ENCODE data around the gene SYT2.

SYT2 gene

DNA sequence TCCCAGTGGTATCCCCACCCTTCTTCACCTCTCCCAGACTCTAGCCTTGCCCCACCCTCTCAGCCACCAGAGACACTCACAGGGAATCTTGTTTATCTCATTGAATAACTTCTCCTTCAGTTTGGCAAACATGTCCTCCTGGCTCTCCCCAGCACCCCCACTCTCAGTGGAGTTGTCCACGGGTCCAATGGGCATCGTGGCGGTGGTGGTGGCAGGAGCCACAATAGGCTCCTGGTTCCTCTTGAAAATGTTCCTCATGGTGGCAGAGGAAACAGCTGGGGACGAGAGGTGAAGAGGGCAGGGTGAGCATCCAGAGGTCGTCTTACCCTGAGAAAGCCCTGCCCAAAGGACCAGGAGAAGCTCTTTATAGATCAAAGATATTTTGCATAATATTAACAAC is 104.7 kb downstream of the SYT2 start:
- no peak overlapping the region for H3K4me3 ChIP-seq (ENCODE audit: low read depth, low read length)
- TF ChIP-seq, protein P1, sequence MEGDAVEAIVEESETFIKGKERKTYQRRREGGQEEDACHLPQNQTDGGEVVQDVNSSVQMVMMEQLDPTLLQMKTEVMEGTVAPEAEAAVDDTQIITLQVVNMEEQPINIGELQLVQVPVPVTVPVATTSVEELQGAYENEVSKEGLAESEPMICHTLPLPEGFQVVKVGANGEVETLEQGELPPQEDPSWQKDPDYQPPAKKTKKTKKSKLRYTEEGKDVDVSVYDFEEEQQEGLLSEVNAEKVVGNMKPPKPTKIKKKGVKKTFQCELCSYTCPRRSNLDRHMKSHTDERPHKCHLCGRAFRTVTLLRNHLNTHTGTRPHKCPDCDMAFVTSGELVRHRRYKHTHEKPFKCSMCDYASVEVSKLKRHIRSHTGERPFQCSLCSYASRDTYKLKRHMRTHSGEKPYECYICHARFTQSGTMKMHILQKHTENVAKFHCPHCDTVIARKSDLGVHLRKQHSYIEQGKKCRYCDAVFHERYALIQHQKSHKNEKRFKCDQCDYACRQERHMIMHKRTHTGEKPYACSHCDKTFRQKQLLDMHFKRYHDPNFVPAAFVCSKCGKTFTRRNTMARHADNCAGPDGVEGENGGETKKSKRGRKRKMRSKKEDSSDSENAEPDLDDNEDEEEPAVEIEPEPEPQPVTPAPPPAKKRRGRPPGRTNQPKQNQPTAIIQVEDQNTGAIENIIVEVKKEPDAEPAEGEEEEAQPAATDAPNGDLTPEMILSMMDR (IDR thresholded peaks at IDR 0.05; ENCODE audit: low read depth, low read length, missing control alignments), result no peak
- in situ Hi-C loops (cut with HindIII; ENCODE audit: low sequenced_read_pairs), result no loop called here

DNA sequence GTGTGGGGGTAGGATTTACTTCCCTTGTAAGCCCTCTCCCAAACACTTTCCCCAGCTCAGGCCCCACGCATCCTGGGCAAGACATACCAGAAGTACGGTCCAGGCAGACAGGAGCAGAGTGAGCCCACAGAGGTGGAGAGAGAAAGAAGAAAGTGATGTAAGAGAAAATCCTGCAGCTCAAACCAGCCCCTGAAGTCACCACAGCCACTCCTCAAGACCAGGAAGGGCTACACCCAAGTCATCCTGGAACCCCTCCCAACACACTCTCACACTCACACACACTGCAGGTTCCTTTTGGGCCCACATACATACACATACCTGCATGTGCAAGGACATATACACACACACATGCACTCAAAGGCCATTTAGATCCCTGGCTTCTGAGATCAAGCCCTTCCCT is 106.8 kb downstream of the SYT2 start:
- DNase-seq (ENCODE audit: low read depth), result no peak
- TF ChIP-seq, protein P1 (IDR thresholded peaks at IDR 0.05; ENCODE audit: low read depth, low read length, missing control alignments), result no peak
- H3K4me3 ChIP-seq (ENCODE audit: low read depth, low read length), result no peak overlapping the region
- in situ Hi-C loops (cut with HindIII; ENCODE audit: low sequenced_read_pairs), result no loop called here

More for the DNA sequence above, 104.7 kb downstream of the SYT2 start:
- no peak for DNase-seq (ENCODE audit: low read depth)

DNA sequence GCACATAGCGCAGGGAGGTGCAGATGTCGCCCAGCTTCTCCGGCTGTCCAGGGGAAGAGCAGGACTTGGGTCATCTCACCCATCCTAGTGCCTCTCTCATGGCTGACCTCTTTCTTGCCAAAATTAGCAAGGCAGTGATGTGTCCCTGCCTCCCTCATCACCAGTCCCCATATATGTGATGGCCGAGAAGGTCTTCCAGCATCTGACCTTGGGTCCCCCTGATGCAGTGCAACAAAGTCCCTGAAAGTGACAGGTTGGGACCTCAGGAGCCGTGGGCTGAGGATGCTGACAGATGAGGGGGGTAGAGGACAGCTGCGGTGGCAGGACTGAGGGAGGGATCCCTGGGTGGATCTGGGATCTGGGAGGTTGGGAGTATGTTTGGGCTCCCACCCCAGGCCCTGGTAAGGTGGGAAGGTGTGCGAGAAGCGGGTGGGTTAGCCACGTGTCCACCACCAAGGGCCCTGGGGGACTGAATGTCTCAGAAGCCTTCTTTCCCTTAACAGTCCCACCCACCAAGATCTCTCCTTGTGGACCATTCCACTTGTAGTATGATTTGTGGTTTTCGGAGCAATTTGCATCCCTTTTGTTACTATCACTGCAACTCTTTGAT is 109.7 kb downstream of the SYT2 start:
- TF ChIP-seq, protein P1 (IDR thresholded peaks at IDR 0.05; ENCODE audit: low read depth, low read length, missing control alignments), result no peak
- DNase-seq (ENCODE audit: low read depth), result no peak
- in situ Hi-C loops (cut with HindIII; ENCODE audit: low sequenced_read_pairs), result no loop called here
- H3K4me3 ChIP-seq (ENCODE audit: low read depth, low read length), result no peak overlapping the region

DNA sequence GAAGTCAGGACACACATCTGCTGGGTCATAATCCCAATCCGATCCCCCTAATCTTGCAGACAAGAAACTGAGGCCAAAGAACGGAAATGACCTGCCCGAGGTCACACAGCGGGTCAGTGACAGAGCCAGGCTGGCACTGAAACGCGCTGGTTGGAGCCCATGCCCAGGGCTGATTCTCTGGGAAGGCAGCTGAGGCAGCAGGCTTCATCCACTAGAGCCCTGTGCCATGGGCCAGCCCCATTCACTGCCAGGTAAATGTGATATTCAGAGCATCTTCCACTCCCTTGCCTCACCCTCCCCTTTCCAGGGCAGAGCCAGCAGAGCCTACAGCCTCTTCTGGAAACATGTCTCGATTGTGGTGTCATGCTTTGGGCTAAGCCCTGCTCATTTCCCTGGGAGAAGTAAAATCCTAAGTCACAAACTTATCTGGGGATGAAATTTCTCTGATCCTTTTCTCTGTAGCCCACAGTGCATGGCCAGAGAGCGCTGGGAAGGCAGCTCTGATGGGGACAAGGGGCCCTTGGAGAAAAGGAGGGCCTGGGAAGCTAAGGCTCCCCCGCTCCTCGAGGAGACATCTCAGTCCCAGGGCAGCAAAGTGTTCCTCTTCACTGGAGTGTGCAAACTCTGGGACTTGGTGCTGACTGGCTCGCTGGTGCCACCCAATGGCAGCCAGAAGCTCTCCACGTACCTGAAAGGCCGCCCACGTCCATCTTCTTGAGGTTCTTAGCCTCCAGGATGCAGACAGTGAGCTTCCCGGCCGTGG is 110.4 kb downstream of the SYT2 start:
- in situ Hi-C loops (cut with HindIII; ENCODE audit: low sequenced_read_pairs), result no loop called here
- TF ChIP-seq, protein P1 (IDR thresholded peaks at IDR 0.05; ENCODE audit: low read depth, low read length, missing control alignments), result peak; percentile 91
- peak; percentile 61 for DNase-seq (ENCODE audit: low read depth)
- H3K4me3 ChIP-seq (ENCODE audit: low read depth, low read length), result no peak overlapping the region

DNA sequence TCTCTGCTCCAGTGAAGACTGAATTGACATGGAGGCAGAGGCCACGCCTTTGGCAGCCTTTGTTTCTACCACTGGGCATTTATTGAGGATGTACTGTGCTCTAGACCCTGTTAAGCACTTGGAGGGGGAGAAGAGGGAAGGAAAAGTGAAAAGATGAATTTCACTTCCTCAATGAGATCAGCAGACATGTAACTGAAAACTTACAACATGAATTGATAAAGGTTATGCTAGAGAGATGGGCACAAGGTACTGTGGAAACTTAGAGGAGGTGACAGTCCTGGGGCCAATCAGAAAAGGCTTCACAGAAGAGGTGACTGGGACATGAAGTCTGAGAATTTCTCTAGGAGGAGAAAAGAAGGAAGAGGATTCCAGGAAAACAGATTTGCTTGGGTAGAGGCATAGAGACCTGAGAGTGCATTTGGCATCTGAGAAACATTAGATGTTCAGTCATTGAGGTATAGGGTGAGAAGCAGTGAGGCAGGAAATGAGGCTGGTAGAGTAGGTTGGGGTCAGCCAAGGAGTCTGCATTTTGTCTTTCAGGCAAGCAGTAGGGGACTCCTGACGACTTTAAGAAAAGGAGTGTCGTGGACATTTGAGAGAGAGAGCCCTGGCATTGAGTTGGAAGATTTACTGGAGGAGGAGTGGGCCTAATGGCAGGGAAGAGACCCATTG is 113.0 kb downstream of the SYT2 start:
- no peak overlapping the region for H3K4me3 ChIP-seq (ENCODE audit: low read depth, low read length)
- TF ChIP-seq, protein P1 (IDR thresholded peaks at IDR 0.05; ENCODE audit: low read depth, low read length, missing control alignments), result no peak
- in situ Hi-C loops (cut with HindIII; ENCODE audit: low sequenced_read_pairs), result no loop called here
- no peak for DNase-seq (ENCODE audit: low read depth)

DNA sequence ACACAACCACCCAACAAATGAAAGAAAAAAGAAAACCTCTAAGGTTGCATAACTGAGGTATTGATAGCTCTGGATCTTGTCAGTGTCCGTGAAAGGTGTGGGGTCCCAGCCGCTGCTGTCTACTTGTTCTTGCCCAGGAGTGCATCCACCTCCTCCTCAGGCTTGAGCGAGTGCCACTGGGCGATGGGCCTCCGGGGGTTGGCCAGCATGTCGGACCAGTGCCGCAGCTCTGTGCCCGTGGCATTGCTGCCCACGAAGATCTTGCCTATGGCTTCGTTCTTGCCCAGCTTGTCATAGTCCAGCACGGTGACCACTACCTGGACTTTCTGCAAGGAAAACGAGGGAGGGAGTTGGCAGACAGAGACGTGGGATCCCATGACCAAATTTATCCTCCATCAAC is 113.6 kb downstream of the SYT2 start:
- H3K4me3 ChIP-seq (ENCODE audit: low read depth, low read length), result no peak overlapping the region
- in situ Hi-C loops (cut with HindIII; ENCODE audit: low sequenced_read_pairs), result no loop called here
- TF ChIP-seq, protein P1 (IDR thresholded peaks at IDR 0.05; ENCODE audit: low read depth, low read length, missing control alignments), result no peak
- no peak for DNase-seq (ENCODE audit: low read depth)
